Lower leg skin (tissue), 4 donors: ENCODE results near the gene MB21D2. TPM values are rescaled to one million over a fixed set of nuclear protein-coding genes. Genes with fewer than 3 reads are reported as not detected.
A peak's percentile ranks its signal among the peaks of the same experiment; 100 is the strongest.

ENCODE experiments used
- DNase-seq, 2 donors: peaks; one replicate each; pipeline ENCODE4 v3.0.0-alpha.2; 2019; ENCODE audit warnings: low spot score in 2 of 2
- H3K4me3 ChIP-seq: fragments of 200-600 bp; sonication (generic); 2 replicates; pipeline ENCODE4 v1.5.1; 2017; ENCODE audit warnings: mild to moderate bottlenecking, low read depth; ENCODE audit not compliant: poor library complexity, severe bottlenecking
- CTCF ChIP-seq, 3 donors: fragments of 450-650 bp; IDR thresholded peaks; one replicate each; pipeline ENCODE4 v1.5.1; 2016; ENCODE audit warnings: antibody characterized with exemption in 3 of 3, mild to moderate bottlenecking in 3 of 3, moderate library complexity in 2 of 3
- POLR2A ChIP-seq, 2 donors: fragments of 450-650 bp; IDR thresholded peaks; one replicate each; pipeline ENCODE4 v1.6.1; 2016 to 2017; ENCODE audit warnings: antibody characterized with exemption in 2 of 2, mild to moderate bottlenecking in 1 of 2, moderate library complexity in 1 of 2
- WGBS, 2 donors: methylation state at CpG; one replicate each; pipeline ENCODE4 v1.1.5; 2018; 5-methylcytosine and 5-hydroxymethylcytosine counted together
- intact Hi-C: fragments of 100-400 bp; cut with DNase I; formaldehyde crosslinking; loops from one replicate; pipeline ENCODE4 v1.15.0; 2023; ENCODE audit warnings: low total_unique reads
- total RNA-seq, 4 donors: library from RNA; depleted of rRNA; stranded (reverse); fragments of >200 nt; gene quantifications; one replicate each; pipeline ENCODE4 v1.1.0, GENCODE V29; 2016

MB21D2 gene
- total RNA-seq, 4 donors from 2014 or later = 7.9 to 11.8 (median 8.6) TPM

GRCh38 chr3:192899540-192899982 lies 18.1 kb downstream of the MB21D2 start:
- H3K4me3 ChIP-seq = no peak overlapping the region
- intact Hi-C loops = no loop called here
- TF ChIP-seq POLR2A (IDR thresholded peaks at IDR 0.05) (no peak), CTCF (IDR thresholded peaks at IDR 0.05) (no peak)
- DNase-seq = no peak
- WGBS, 2 donors = 68 to 77% methylated on average over 3 of the region's 3 CpGs

- TF ChIP-seq CTCF (IDR thresholded peaks at IDR 0.05) (no peak), POLR2A (IDR thresholded peaks at IDR 0.05) (no peak)
- intact Hi-C loops = no loop called here
- WGBS, 2 donors = 55 to 60% methylated on average over 5 of the region's 5 CpGs
- no peak for DNase-seq
- no peak overlapping the region for H3K4me3 ChIP-seq
Measured at GRCh38 chr3:192897005-192897404, 20.7 kb downstream of the MB21D2 start.

GRCh38 chr3:192896208-192896607 lies 21.4 kb downstream of the MB21D2 start:
- H3K4me3 ChIP-seq = no peak overlapping the region
- intact Hi-C loops = no loop called here
- DNase-seq = no peak
- no peak for TF ChIP-seq POLR2A (IDR thresholded peaks at IDR 0.05)
- no peak for TF ChIP-seq CTCF (IDR thresholded peaks at IDR 0.05)
- 77 to 81% methylated on average over 5 of the region's 5 CpGs for WGBS, 2 donors

GRCh38 chr3:192894676-192895075 lies 23.0 kb downstream of the MB21D2 start:
- no peak for DNase-seq
- H3K4me3 ChIP-seq = no peak overlapping the region
- intact Hi-C loops = no loop called here
- 71 to 73% methylated on average over 5 of the region's 5 CpGs for WGBS, 2 donors
- TF ChIP-seq CTCF (IDR thresholded peaks at IDR 0.05) = no peak
- no peak for TF ChIP-seq POLR2A (IDR thresholded peaks at IDR 0.05)

GRCh38 chr3:192892981-192893700 lies 24.5 kb downstream of the MB21D2 start:
- WGBS, 2 donors = 35 to 42% methylated on average over 13 of the region's 13 CpGs
- intact Hi-C loops = no loop called here
- peak in 1 of 2 donors; percentile 58 for DNase-seq

More at GRCh38 chr3:192892981-192893700, 24.5 kb downstream of the MB21D2 start:
- TF ChIP-seq CTCF (IDR thresholded peaks at IDR 0.05) = no peak
- no peak overlapping the region for H3K4me3 ChIP-seq
